Forelimb muscle (tissue), 1 donor: Measurements from ENCODE around the gene UBE2E3. TPM values are rescaled to one million over a fixed set of nuclear protein-coding genes. Genes with fewer than 3 reads are reported as not detected.
A peak's percentile ranks its signal among the peaks of the same experiment; 100 is the strongest.
"Not testable (repeated sequence)": the region's sequence is repeated elsewhere in the genome, so short reads cannot be mapped to it uniquely, and the experiment has no call there.

Experiments used
- DNase-seq: peaks from one replicate; pipeline ENCODE4 v3.0.0-alpha.2; 2013; ENCODE audit warnings: low read depth
- polyA plus RNA-seq: library from polyadenylated mRNA; unstranded; fragments of 120-200 nt; gene quantifications from one replicate; pipeline ENCODE4 v1.2.1, GENCODE V29; 2013; ENCODE audit not compliant: insufficient read length

UBE2E3 gene
- polyA plus RNA-seq, result 125 TPM

DNA sequence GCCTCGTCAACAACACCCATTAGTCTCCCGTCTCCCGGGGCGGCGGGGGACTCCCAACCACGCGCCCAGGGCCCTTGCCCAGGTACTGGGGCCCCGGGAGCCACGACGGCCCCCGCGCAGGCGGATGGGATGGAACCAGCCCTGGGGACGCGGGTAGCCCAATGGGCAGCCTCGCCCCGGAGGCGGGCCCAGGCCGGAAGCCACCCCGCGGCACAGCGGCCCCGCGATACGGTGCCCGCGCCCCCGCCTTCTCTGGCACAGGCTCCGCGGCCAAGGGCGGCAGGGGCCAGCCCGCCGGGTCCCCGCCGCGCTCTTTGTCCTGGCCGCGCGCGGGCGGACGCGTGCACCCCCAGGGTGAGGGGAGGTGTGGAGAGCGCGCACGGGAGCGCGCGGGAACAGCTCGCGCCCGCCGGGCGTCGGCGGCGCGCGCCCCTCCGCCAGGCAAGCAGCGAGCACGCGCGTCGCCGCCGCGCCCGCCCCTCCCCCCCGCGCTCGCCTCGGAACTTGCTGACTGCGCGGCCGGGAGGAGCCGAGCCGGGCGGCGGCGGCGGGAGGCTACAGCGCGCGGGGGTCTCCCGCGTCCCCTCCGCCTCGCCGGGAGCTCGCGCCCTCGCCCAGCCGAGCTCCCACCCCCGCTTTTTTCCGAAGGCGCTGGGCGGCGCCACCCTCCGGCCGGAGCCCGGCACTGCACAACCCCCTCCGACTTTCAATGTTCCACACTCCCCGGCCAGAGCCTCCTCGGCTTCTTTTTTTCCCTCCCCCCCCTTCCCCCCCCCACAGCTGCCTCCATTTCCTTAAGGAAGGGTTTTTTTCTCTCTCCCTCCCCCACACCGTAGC lies at the start of gene UBE2E3:
Gene UBE2E3, plus strand, starts transcription at position 500 of the 837 bp plus-strand sequence. CDS start 1,438 bp downstream, outside the sequence.
- peak; percentile 68 for DNase-seq

DNA sequence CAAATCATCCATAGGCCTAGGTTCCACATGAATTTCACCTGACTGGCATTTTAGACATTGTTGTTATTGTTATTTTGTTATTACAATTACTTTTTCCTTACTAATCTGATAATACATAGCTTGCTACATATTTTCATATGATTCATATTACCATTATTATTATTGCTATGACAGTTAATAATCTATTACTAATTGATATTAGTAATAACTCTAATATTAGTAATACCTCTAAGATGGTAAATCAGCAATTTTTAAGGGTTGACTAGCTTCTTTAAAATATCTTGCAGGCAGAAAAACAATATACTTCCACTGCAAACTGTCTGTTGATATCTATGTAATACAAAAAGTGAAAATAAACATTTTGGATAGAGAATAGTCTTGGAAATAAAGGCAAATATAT lies 48.6 kb upstream of the UBE2E3 start:
- no peak for DNase-seq

DNA sequence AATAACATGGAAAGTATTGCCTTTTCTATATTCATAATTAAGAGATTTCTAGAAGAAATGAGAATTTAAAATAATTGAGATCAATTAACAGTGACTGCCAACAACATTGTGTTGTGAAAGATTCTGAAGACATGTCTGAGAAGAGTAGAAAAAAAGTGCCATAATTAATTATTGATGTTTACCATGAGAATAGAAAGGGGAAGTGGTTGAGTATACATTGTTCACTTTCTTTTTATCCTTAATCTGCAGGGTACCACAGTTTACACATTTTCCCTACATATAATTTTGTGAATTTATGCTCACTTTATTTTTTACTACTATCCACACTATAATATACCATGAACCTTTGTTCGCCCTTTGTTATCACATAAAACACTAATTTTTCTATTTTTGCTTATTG lies 47.1 kb upstream of the UBE2E3 start:
- no peak for DNase-seq

DNA sequence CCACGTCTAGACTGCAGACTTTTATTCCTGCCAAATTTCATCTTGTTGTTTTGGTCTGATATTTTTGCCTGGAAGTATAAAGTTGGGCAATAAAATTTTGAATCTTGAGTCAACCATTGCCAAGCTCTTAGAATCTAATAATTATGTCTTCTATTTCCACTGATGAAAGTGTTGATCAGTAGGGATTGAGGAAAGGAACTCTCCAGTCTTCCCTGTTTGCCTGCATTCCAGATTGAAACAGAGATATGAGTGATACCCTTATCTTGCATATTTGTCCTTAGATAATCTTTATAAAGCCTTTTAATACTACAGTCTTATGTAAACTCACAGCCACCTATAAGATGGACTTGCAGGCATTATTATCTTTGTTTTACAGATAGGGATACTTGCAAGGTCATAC lies 45.5 kb upstream of the UBE2E3 start:
- DNase-seq, result no peak

DNA sequence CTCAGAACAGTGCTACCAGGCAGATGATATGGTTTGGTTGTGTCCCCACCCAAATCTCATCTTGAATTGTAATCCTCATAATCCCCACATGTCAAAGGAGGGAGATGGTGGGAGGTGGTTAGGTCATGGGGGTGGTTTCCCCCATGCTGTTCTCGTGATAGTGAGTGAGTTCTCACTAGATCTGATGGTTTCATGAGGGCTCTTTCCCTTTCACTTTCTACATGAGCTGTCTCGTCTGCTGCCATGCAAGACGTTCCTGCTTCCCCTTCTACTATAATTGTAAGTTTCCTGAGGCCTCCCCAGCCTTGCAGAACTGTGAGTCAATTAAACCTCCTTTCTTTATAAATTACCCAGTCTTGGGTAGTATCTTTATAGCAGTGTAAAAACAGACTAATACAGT lies 42.9 kb upstream of the UBE2E3 start:
- not testable (repeated sequence) for DNase-seq

DNA sequence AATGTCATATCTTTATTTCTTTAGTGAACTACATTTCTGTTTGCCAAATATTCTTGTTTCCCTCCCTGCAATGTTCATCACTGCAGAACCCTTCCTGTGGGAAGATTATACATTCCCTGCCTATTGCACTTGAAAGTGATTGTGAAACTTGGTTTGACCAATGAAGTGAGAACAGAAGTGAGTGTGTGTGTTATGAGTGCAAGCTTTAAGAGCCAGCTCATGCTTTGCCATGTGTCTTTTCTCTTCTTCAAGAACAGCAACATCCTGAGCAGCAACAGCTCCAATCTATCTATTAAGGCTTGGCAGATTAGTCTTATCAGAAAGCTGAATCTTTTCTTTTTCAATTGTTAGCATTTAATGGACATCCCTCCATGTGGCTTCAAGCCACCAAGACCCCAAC lies 42.0 kb upstream of the UBE2E3 start:
- DNase-seq, result no peak

DNA sequence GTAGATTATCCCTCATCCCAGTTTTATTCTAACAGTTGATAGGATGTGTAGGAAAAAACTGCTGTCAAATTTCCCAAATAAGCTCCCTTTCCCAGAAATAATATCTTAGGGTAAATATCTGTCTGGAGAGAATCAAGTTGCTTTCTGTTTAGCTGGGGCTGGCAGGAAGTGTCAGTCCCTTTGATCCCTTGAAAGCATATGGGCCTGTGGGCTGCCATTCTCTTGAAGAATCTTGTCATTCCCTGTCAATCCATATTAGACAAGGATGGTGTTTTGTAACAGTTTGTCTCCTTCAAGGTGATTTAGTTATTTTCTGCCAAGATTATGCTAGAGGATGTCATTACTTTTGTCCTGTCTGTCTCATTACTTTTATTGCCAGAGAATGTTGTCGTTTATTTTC lies 37.1 kb upstream of the UBE2E3 start:
- no peak for DNase-seq

DNA sequence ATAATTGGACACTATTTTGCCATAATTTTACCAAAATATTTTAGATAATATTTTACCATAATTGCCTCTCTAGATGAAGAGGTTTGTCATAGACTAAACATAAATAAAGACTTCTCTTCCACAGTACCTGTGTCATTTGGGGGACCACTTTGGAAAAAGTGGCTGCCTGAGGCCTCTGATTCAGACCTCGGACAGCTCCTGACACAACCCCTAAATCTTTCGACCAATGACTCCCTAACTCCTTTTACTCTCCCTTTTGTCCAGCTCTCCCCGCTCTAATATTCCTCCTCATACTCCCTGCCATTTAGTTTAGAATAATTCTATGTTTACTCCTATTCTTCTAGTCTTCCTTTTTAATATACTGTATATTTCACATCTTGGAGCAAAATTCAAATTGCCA lies 36.0 kb upstream of the UBE2E3 start:
- DNase-seq, result no peak

DNA sequence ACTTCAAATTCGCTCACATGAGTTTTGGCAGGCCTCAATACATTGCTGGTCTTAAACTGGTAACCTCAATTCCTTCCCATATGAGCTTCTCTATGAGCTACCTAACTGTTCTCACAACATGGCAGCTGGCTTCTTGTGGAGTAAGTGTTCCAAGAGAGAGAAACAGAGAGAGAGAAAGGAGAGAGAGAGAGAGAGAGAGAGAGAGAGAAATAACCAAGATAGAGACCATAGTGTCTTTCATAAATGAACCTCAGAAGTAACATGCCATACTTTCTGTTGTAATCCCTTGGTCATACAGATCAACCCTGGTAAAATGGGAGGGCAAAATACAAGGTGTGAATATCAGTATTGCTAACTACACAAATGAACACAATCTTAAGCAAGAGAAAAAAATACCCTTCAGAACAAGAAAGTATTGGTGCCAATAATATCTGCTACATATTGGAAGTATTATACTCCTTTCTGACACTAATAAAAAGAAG lies 33.2 kb upstream of the UBE2E3 start:
- DNase-seq, result no peak

DNA sequence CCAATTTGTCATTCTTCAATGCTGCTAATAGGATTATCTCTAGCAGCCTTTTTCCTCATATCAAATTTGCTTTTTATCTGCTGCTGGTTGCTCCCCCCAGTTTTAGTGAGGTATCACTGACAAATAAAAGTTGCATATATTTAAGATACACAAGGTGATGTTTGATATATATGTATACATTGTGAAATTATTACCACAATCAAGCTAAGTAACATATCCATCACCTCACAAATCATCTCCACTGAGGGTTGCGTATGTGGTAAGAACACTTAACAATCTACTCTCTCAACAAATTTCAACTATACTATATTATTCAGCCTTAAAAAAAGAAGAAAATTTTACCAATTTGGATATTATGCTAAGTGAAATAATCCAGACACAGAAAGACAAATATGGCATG lies 30.5 kb upstream of the UBE2E3 start:
- no peak for DNase-seq

DNA sequence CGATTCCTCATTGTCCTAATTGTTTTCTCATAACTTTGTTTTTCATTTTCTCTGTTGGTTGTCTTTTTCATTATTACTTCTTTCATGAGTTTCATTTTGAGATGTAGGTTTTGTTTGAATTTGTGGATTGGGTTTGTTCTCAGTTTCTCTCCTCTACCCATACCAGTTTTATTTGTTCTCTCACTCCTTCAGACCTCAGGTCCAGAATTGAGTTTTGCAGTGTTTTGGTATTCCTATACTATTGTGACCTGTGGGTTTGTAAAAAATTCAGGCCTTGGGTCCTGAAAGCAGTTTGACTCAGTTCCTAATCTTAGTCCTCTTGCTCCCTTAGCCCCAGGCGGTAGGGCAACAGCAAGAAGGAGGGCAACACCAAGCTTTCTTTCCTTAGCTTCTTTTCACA lies 28.3 kb upstream of the UBE2E3 start:
- DNase-seq, result no peak

DNA sequence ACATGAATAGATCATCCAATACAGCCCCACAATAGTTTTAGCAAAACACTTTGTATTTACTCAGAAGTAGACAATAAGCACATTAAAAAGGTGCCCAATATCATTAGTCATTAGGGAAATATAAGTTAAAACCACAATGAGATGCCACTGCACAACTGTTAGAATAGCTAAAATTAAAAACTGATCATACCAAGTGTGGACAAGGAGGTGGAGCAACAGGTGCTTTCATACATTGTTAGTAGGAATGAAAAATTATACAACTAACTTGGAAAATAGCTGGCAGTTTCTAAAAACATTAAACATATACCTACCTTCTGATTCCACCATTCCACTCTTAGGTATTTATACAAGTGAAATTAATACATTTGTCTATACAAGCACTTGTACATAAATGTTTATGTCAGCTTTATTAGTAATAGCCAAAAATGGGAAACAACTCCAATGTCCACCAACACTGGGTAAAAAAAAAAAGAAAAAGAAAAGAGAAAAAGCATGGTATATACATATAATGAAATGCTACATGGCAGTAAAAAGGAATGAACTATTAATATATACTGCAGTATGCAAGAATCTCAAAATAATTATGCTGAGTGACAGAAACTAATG lies 27.6 kb upstream of the UBE2E3 start:
- DNase-seq, result no peak

DNA sequence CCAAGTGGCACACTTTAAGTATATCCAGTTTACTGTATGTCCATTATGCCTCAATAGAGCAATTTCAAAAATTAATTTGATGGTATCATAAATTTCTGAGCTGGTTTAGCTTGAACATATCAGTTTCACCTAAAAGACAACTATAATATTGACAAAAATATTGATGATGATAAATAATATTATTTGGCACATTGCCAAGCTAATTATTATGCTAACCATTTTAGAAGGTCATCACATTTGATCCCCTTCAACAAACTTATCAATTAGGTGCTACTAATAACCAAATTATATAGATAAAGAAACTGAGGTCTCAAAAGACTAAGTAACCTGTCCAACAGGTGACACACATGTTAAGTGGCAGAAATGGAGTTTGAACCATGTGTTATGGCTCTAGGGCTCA lies 26.9 kb upstream of the UBE2E3 start:
- DNase-seq, result no peak

DNA sequence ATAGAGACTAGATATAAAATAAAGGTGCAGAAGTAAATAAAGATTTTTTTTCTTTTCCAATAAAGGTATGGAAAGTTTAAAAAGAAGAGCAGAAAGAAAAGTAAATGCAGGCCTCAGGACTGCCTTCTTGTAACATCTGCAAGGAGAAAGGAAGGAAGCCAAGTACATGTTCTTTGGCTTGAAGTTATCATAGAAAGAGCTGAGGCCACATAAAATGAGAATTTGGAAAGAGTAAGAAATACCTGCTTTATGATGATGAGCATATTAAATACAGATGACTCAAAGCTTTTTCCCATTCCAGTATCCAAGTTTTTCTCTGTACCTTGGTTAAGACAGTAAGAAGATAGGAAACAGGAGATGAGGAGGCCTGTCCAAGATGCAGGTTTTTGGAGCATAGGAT lies 25.3 kb upstream of the UBE2E3 start:
- peak; percentile 54 for DNase-seq

DNA sequence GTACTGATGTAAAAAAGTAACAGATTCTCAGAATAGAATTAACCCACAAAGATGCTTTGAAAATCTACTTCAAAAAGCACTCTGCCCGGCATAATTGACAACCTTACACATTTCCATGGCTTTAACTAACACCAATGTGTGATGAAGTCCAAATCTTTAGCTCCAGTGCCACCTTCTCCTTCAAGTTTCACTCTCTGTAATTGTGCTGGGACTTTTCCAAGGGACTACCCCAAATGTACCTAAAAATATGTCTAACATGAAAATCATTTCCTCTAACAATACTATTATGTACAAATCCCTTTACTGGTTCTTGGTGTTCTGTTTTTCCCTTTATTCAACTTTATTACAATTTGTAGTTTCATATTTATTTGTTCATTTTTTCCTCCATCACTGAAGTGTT lies 20.6 kb upstream of the UBE2E3 start:
- DNase-seq, result no peak

DNA sequence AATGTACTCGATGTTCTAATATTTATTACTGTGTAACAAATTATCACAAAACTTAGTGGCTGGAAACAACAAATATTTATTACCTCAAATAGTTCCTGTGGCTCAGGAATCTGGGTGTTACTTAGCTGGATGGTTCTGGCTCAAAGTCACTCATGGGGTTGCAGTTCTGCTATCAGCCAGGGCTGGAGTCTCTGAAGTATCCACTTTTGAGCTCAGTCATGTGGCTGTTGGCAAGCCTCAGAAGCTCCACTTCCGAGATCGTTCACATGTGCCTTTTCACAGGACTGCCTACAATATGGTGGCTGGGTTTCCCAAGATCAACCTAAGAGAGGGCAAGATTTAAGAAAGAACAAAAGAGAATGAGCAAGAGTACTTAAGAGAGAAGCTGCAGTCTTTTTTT lies 19.4 kb upstream of the UBE2E3 start:
- DNase-seq, result no peak

DNA sequence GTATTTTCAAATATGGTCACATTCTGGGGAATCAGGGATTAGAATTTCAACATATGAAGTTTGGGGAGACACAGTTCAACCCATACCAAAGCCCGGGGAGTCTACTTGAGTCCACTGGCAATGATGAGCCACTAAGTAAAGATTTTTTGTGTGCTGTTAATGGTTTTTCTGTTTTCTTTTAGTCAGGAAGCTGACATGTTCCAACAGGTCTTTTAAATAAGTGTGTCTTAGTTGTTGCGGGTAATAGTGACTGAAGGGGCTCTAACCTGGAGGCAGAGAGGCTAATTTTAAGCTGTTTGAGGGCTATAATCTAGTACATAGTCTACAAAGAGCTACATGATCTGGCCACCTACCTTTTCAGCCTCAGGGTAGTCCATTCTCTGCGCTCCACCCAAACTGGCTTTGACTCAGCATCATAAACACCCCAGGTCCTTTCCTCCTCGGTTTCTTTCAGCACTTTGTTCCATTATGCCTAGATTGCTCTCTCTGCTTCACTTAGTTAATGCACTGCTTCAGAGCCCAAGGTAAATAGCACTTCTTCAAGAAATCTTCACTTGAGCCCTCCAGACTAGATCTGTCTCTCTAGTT lies 17.6 kb upstream of the UBE2E3 start:
- DNase-seq, result no peak

DNA sequence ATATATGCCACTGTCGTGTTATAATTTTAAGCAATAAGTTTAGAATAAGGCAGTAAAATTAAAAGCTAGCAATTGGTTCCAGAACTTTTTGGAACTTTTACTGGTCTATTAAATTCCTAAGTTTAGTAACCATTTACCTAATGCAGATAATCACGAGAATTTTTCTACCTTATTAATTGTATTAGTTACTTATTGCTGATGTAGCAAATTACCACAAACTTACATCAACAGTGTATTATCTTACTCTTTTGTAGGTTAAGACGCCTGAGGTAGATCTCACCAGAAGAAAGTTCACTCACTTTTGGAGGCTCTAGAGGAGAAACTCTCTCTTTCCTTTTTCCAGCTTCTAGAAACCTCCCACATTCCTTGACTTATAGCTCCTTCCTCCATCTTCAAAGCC lies 14.0 kb upstream of the UBE2E3 start:
- DNase-seq, result no peak

DNA sequence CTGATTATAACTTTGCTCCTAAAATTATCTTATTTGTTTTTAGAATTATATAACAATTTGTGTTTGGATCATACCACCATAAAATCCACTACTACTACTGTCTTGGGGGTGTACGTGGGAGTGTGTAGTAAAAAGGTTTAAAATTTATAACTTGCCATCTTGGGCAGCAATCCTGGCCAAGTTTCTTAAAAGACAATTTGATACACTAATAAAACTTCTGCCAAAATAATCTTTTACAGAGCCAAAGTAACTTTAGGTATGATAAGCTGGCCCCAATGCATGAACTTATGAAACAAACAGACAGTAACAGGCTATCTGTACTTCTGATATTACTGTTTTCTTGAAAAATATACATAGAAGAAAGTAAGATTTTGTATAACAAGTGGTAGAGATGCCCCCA lies 11.3 kb upstream of the UBE2E3 start:
- DNase-seq, result no peak

DNA sequence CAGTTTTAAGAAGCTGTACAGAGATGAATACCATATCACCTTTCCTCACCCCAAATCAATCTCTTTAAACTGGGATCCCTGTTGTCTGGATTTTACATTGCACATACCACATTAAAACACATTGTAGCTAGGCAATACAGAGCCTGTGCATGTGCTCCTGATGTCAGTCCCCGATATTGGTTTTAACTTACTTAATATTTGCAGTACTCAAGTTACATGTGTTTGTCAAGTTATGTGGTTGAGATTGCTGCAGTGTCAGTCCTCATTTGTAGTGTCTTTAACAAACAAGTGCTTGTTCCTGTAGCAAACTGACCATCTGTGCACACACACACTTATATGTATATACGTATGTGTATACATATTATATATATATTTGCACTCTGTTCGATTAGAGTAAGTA lies 10.4 kb upstream of the UBE2E3 start:
- DNase-seq, result no peak

DNA sequence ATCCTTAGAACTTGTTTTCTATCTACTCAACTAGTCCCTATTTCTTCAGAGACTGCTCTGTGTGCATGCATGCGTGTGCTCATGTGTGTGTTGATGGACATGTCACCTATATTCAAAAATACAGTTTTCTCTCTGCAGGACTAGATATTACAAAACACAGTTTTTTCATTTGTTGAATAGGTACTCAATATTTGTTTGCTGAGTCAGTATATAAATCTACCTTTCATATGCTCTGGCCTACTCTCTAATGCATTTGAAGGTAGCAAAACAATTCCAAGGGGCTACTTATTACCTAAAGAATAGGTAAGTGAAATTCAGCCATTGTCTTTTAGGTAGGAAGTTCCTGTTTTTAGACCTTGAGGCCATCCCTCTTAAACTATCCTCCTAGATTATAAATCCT lies 8.6 kb upstream of the UBE2E3 start:
- no peak for DNase-seq

DNA sequence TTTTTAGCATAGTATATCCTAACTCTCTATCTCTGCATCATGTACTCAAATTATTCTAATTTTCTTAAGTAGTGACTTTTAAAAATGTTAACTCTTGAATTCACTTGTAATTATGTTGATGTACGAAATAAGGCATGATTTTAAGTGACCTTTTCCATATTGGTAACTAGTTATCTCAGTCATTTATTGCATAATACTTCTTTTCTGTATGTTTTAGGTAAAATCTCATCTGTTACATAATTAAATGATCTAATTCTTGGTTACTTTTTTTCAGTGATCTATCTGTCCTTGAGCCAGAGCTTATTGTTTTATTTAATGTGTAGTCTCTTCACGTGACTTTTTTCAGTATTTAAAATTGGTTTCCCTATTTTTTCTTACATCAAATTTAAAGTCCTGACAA lies 4.8 kb upstream of the UBE2E3 start:
- no peak for DNase-seq
